Measurements from ENCODE around the gene UGT1A10. TPM values are rescaled to one million over a fixed set of nuclear protein-coding genes. Genes with fewer than 3 reads are reported as not detected.

The UGT1A10 gene
- total RNA-seq, 4 donors from 2014 or later = 0.36 TPM; not detected in 3

GRCh38 chr2:233707940-233708644, 71.8 kb downstream of the UGT1A10 start:
- DNase-seq (ENCODE audit: low spot score in 2 of 2) = no peak
- no peak overlapping the region for H3K4me3 ChIP-seq (ENCODE audit: low read depth, poor library complexity, severe bottlenecking)
- 62 to 63% methylated on average over 10 of the region's 10 CpGs for WGBS, 2 donors
- intact Hi-C loops (cut with DNase I; ENCODE audit: low total_unique reads) = no loop called here
- TF ChIP-seq CTCF (IDR thresholded peaks at IDR 0.05) = no peak
- no peak for TF ChIP-seq POLR2A (IDR thresholded peaks at IDR 0.05)

- no peak overlapping the region for H3K4me3 ChIP-seq (ENCODE audit: low read depth, poor library complexity, severe bottlenecking)
- intact Hi-C loops (cut with DNase I; ENCODE audit: low total_unique reads) = no loop called here
- peak in 1 of 2 donors; percentile 34 for DNase-seq (ENCODE audit: low spot score in 2 of 2)
- TF ChIP-seq CTCF (IDR thresholded peaks at IDR 0.05) = no peak
- no peak for TF ChIP-seq POLR2A (IDR thresholded peaks at IDR 0.05)
- WGBS, 2 donors = 79 to 90% methylated on average over 5 of the region's 5 CpGs
Measured at GRCh38 chr2:233708942-233709341, 72.7 kb downstream of the UGT1A10 start.

GRCh38 chr2:233711312-233712008, 75.2 kb downstream of the UGT1A10 start:
- peak; percentile 73 to 92 for DNase-seq (ENCODE audit: low spot score in 2 of 2)
- intact Hi-C loops (cut with DNase I; ENCODE audit: low total_unique reads) = loop anchor here (5.0 kb wide), 1 partner anchor 229 kb away; no protein-coding TSS in a partner anchor
- TF ChIP-seq POLR2A (IDR thresholded peaks at IDR 0.05) (no peak), CTCF (IDR thresholded peaks at IDR 0.05) (no peak)
- H3K4me3 ChIP-seq (ENCODE audit: low read depth, poor library complexity, severe bottlenecking) = no peak overlapping the region
- 37 to 38% methylated on average over 11 of the region's 11 CpGs for WGBS, 2 donors

DNA sequence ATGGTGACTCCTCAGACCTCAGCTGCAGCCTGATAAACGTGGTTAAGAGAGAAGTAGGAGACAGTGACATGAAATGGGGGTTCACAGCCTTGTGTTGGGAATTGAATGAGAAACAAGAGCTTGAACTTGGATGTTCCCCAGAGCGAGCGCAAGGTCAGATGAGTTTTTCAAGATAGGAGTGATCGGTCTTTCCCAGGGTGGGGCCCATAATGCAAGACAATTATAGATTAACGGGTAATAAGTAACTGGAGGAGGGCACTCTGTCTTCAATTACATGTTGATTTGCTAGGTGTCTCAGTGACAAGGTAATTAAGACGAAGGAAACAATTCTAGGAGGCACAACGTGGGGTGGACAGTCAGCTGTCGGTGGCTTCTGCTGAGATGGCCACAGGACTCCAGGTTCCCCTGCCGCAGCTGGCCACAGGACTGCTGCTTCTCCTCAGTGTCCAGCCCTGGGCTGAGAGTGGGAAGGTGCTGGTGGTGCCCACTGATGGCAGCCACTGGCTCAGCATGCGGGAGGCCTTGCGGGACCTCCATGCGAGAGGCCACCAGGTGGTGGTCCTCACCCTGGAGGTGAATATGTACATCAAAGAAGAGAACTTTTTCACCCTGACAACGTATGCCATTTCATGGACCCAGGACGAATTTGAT, 76.5 kb downstream of the UGT1A10 start, which contains the start of gene UGT1A5:
UGT1A5 (plus strand) TSS at position 297 of the 651 bp plus-strand sequence; CDS start at position 382, 85 bp downstream.
- 74 to 81% methylated on average over 14 of the region's 14 CpGs for WGBS, 2 donors
- TF ChIP-seq CTCF (IDR thresholded peaks at IDR 0.05) = no peak
- no peak for TF ChIP-seq POLR2A (IDR thresholded peaks at IDR 0.05)
- intact Hi-C loops (cut with DNase I; ENCODE audit: low total_unique reads) = loop anchor here (5.0 kb wide), 1 partner anchor 230 kb away; no protein-coding TSS in a partner anchor
- H3K4me3 ChIP-seq (ENCODE audit: low read depth, poor library complexity, severe bottlenecking) = no peak within 1 kb of the TSS
- no peak for DNase-seq (ENCODE audit: low spot score in 2 of 2)

GRCh38 chr2:233713262-233713615, 77.0 kb downstream of the UGT1A10 start:
- 65 to 71% methylated on average over 7 of the region's 7 CpGs for whole genome bisulfite sequencing, 2 donors
- intact Hi-C loops (cut with DNase I; ENCODE audit: low total_unique reads) = loop anchor here (5.0 kb wide), 1 partner anchor 231 kb away; no protein-coding TSS in a partner anchor
- no peak for DNase-seq (ENCODE audit: low spot score in 2 of 2)
- TF ChIP-seq POLR2A (IDR thresholded peaks at IDR 0.05) (no peak), CTCF (IDR thresholded peaks at IDR 0.05) (no peak)
- H3K4me3 ChIP-seq (ENCODE audit: low read depth, poor library complexity, severe bottlenecking) = no peak overlapping the region
